OCI-LY3 (cell line): ENCODE data around the gene VWA3B.

Experiments used
- CTCF ChIP-seq: fragments of 200-600, 300-600 bp; sonication (generic); IDR thresholded peaks from 2 replicates; pipeline ENCODE4 v1.5.1; 2014; ENCODE audit warnings: antibody characterized with exemption, low read length, low read depth
- EZH2phosphoT487 ChIP-seq: fragments of 200-600 bp; shearing (Covaris generic); IDR thresholded peaks from 2 replicates; pipeline ENCODE4 v1.6.1; 2018; ENCODE audit warnings: antibody characterized with exemption, mixed run types, low read depth

- TF ChIP-seq CTCF (no peak), EZH2phosphoT487 (no peak)
These were observed 263.4 kb downstream of the VWA3B start for GRCh38 chr2:98350411-98350810.
